Middle frontal gyrus (tissue), 1 donor: ENCODE measurements around the gene FXYD3.

ENCODE experiments used
- DNase-seq: peaks from one replicate; pipeline ENCODE4 v3.0.0-alpha.2; 2015; ENCODE audit warnings: low spot score; ENCODE audit errors: extremely low spot score

FXYD3 gene, protein sequence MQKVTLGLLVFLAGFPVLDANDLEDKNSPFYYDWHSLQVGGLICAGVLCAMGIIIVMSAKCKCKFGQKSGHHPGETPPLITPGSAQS

DNA sequence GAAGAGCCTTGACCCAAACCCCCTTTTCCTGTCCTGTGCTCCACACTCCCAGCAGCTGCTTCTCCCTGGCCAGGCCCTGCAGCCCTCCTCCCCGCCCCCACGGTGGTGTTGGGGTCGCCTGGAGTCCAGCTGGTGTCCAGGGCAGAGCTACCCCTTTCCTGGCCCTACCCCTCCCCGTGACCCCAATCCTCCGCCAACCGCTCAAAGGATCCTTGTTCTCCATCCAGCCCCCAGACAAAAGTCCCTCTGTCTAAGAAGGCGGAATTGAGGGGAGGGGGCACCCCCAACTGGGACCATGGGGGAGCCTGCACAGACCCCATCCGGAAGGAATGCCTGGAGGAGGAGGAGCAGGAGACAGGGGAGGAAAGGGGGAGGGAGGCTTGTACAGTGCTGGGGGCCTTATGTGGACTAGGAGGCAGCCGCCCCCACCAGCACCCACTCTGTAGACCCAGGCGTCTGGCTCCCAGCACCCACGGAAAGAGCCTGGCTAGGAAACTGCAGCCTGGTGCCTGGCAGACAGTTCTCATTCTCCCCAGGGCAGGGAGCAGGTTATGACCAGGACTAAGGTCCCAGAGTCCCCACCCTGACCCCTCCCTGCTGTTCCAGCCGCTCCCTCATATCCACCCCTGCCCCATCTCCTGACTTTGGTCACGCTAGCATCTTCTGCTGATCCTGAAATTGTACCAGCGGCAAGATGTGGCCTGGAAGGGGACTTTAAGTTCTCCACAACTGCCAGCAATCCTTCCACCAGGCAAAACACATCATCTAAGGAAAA is at the start of gene FXYD3:
Gene FXYD3 (plus strand): TSS at position 647 of the 775 bp plus-strand sequence. CDS start 3,554 bp downstream, outside the sequence.
- DNase-seq, result peak; percentile 48

DNA sequence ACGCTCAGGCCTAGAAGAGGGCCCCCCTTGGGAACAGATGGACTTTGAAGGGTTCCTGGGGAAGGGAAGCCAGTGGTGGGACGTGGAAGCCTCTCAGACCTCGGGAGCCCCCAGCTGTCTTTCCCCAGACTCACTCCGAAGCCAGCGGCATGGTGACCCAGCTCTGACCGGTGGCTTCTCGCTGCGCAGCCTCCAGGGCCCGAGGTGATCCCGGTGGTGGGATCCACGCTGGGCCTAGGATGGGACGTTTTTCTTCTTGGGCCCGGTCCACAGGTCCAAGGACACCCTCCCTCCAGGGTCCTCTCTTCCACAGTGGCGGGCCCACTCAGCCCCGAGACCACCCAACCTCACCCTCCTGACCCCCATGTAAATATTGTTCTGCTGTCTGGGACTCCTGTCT is 49.5 kb upstream of the FXYD3 start:
- DNase-seq, result no peak

DNA sequence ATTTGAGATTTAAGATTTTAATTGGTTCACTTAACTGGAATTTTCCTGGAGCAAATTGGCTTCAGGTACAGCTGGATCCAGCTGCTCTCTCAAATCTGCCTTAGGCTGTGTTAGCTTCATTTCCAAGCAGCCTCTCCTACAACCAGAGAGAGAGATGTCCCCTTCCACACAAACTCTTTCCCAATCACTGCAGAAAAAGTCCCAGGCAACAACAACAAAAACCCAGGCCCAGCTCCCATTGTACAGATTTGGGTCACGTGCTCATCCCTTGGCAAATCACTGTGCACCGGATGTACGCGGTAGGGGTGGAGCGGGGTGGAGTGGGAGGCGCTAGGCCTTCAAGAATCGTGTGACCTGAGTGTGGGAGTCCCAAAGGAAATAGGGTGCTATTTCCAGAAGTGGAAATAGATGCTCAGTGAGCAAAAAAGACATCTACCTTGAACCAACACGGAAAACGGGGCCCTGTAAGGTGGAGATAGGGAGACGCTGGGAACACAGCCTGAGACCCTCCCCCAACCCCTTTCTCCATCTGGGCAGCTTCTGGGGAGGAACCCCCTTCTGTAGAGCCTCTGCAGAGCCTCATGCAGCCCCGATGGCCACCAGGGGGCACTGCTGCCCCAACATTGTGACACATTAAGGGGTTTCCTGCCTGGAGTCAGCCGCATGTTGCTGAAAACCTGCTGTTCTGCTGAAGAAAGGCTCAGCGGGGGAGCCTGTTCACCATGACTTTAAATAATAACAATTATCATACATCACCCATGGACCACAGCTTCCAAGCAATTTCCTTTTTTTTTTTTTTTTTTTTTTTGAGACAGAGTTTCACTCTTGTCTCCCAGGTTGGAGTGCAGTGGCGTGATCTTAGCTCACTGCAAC is 48.7 kb upstream of the FXYD3 start:
- peak; percentile 80 for DNase-seq

DNA sequence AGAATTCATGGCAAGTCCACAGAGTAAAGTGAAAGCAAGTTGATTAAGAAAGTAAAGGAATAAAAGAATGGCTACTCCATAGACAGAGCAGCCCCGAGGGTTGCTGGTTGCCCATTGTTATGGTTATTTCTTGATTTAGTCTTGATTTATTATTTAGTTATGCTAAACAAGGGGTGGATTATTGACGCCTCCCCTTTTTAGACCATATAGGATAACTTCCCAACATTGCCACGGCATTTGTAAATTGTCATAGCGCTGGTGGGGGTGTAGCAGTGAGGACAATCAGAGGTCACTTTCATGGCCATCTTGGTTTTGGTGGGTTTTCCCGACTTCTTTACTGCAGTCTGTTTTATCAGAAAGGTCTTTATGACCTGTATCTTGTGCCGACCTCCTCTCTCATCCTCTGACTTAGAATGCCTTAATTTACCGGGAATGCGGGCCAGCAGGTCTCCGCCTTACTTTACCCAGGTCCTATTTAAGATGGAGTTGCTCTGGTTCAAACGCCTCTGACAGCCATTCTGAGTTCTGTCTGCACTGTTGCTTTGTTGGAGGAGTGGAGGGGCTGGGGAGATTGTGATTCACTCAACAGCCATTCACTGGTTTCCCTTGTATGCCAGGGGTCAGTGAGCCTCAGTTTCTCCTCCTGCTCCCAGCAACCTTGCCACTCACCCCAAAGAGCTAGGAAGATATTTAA is 46.5 kb upstream of the FXYD3 start:
- DNase-seq, result no peak

DNA sequence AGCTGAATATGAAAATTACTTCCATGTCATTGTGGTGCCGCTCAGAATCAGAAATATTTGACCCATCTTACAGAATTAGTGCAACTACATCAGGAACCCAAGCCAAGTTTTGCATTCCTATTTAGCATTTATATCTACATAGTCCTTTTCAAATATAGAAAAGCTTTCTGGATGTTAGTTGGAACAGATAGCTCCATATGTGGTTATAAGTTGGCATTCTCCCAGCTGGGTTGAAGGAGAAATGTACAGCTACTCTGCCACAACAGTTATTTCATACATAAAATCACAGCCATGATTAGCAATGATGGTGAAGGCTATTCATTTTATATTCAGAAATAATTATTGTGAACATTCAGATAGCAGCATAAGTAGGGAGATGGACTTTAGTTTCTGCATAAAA is 45.9 kb upstream of the FXYD3 start:
- DNase-seq, result no peak

DNA sequence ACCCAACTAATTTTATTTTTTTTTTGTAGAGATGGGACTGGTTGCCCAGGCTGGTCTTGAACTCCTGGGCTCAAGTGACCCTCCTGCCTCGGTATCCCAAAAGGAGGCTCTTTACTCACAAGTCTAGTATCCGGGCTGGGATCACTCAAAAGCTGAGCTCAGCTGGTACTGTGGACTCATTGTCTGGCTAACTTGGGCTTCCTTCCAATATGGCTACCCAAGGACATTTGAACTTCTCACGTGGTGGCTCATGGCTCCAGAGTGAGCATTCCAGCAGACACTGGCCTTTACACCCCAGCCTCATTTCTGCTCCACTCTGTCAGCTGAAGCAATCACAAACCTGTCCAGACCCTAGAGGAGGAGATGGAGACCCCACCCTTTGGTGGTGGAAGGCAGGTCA is 45.2 kb upstream of the FXYD3 start:
- DNase-seq, result no peak

DNA sequence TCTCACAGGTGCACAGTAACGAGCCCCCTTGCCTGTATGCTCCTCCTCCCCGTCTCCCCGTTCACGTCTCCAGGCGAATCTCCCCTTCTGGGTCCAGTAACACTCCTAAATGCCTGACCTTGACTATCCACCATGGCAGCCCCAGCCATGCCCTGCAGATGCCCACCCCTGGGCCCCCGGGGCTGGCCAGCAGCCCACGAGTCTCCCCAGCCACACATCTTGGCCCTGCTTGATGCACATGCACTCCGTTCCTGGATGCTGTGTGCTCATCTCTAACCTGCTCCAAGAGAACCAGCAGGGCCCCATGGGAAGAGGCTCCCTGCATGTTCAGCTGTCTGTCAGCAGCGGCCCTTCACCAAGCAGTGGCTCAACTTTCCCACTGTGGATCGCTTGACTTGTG is 42.1 kb upstream of the FXYD3 start:
- DNase-seq, result no peak

DNA sequence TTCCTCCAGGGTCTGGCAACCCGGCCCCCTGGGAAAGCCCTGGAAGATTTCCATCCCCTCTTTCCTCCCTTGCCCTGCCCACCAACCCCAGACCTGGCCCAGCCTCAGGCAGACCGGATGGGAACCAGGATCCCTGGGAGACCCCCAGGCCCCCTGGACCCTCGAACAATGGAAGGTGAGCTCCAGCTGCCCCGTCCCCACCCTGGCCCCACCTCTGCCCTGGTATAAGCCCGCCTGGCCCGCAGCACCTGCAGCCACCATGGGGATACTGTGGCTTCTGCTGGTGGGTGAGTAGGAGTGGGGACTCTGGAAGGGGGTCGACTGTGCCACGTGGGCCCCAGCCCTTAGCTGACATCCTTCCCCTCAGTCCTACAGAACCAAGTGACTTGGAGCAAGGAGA is 41.7 kb upstream of the FXYD3 start:
- DNase-seq, result no peak

DNA sequence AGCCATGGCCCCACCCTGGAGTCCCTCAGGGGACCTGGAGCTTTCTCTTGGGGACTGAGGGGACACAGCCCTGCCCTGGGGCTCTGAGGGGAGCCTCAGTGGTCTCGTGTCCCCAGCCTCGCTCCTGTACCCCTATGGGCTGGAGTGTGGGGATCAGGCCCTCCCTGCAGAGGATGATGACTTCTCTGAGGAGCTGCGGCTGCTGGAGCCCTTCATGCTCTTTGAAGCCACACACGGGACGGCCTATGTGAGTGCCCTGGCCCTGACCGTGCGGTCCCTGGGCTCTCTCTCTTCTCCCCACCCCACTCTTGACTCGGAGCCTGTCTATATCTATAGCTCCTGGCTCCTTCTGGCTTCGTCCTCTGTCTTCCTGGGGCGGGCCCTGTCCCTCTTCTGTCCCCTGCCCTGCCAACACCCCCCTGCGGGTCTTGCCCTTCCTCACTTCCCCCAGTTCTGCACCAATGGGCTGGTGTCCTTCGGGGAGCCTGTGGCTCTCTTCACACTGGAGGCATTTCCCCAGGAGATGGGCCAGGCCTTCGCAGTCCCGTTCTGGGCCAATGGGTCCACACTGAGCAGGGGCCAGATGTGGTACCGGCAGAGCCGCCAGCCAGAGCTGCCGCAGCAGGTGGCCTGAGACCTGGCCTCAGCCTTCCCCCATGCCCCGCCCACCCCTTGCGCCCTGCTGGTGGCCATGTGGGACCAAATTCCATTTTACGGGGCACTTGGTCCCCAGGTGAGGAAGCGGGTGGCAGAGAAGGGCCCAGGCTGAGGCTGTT is 41.0 kb upstream of the FXYD3 start:
- DNase-seq, result no peak

DNA sequence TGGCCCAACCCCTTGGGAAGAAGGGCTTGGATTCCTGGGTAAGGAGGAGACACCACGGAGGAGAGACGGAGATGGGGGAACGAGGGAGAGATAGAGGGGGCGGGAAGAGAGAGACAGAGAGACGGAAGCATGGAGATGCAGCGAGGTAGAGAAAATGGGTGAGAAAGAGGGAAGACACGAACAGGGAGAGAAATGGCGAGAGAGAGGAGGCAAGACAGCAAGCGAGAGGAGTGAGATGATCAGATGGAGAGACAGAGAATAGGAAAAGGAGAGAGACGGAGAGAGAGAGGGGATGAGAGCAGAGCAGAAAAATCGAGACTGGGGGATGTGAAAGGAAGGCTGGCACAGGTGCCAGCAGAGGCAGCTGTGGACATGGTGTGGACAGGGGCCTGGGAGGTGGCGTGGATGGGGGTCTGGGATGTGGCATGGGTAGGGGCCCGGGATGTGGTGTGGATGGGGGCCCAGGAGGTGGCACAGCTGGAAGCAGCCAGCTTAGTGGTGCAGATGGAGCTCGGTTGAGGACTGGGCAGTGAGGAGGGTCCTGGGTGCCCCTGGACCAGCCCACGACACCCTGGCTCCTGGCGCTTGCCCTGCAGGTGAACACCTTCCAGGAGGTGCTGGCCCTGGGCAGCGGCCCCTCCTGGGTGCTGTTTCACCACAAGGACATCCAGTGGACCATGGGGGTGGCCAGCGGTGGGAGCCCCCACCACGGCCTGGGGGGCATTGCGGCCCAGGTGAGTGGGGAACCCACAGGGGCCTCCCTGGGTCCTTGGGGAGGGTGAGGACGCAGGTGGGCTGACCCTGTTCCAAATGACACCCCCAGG is 40.2 kb upstream of the FXYD3 start:
- no peak for DNase-seq

DNA sequence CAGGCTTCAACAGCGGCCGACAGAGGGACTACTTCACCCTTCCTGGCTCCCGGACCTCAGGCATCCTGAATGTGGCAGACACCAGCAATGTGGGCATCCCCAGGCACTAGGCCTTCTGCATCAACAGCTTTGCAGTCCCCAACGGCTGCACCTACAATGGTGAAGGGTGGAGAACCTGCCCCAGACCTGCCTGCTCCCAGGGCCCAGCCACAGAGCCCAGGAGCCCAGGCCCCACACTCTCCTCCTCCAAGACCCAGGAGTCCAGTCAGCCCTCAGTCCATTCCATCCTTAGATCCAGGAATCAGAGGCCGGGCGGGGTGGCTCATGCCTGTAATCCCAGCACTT is 39.6 kb upstream of the FXYD3 start:
- DNase-seq, result no peak

DNA sequence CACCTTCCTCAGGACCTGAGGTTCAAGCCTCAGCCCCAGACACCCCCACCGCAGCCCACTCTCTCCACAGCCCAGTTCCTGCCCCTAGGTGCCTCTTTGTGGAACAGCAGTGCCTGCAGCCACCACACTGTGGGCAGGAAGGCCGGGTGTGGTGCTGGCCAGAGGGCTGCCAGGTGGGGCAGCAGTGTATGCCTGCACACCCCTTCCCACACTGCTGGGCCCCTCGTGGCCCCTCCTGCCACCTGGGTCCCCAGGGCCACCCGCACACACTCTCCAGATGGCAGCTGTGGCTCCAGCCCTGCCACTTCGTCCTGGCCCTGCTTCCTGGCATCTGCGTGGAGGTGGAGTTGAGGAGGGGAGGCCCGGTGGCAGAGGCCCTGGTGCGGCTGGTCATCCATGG is 39.0 kb upstream of the FXYD3 start:
- DNase-seq, result no peak

DNA sequence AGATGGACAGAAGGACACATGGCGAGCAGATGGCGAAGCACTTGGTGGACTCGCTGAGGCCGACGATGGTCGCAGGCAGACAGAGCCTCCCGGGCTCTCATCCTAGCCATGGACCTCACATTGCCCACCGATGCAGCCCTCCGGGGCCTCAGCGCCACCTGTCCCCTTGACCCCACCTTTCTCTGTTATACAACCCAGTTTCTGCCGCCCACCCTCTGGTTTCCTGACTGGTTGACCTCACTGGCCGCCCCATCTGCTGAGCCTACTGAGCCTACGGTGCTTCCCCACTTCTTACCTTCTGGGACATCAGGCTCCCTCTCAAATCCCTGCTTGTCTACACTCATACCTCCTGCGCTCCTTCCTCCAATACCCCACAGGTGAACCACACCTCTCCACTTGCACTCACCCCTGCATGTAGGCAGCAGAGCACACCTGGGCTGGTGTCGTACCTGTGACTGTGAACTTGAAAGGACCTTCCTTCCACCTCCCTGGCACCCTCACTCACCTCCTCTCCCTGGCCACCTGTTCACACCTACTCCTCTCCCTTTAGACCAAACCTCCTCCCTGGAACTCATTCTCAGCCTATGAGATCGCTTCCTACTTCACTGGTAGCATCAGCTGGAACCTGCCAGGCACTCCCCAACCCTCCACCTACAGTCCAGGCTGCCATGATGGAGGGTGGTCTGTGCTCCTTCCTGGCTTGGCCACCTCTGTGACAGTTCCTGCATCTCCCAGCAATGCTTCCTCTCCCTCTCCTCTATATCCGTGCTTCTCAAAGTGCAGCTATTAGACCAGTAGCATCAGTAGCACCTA is 38.0 kb upstream of the FXYD3 start:
- no peak for DNase-seq

DNA sequence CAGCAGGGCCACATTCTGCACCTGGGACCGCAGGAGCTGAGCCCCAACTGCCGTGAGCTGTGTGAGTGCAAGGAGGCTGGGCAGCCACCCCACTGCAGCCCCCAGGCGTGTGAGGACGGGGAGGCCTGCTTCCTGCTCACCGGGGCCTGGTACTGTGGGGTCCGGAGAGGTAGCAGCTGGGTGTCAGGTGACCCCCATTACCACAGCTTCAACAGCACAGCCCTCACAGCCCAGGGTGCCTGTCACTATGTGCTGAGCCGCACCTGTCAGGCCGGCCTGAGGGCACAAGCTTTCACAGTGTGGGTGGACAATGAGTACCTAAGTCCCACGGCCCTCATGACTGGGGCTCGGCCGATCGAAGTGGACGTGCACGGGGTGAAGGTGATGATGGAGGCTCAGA is 35.8 kb upstream of the FXYD3 start:
- no peak for DNase-seq

DNA sequence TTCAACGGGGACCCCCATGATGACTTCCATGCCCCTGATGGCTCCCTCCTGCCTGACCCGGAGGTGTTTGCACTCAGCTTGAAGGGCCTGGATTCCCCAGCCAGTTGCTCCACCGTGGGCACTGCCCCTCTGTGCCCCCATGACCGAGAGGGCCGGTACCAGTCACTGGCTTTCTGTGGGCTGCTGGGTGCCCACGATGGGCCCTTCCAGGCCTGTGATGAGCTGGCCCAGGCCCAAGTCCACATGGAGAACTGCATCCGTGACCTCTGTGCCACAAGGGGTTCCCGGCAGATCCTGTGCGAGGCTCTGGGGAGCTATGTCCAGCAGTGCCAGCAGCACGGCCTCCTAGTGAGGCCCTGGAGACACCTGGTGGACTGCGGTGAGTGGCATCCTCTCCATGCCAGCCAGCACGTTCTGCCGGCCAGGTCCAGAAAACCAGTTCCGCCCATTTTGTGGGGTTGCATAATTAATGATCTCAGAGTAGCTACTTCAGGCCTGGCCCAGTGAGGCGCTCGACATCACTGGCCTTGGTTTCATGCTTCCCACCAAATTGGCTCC is 34.9 kb upstream of the FXYD3 start:
- no peak for DNase-seq

DNA sequence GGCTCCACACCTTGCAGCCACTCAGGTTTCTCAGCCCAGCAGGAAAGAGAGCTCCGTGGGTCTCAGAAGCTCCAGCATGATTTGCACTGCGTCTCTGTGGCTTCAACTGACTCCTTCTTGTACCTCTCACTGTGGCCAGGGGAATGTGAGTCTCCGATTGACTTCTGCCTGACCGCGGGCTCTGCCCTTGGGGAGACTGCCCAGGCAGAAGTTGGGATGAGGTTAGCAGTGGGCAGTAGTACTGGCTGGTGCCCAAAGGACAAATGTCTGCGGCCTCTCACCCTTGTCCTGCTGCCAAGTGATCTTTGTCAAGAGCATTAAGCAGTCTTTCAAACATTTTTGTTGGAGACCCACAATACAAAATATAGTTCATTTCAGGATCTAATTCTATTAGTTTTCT is 34.4 kb upstream of the FXYD3 start:
- DNase-seq, result no peak

DNA sequence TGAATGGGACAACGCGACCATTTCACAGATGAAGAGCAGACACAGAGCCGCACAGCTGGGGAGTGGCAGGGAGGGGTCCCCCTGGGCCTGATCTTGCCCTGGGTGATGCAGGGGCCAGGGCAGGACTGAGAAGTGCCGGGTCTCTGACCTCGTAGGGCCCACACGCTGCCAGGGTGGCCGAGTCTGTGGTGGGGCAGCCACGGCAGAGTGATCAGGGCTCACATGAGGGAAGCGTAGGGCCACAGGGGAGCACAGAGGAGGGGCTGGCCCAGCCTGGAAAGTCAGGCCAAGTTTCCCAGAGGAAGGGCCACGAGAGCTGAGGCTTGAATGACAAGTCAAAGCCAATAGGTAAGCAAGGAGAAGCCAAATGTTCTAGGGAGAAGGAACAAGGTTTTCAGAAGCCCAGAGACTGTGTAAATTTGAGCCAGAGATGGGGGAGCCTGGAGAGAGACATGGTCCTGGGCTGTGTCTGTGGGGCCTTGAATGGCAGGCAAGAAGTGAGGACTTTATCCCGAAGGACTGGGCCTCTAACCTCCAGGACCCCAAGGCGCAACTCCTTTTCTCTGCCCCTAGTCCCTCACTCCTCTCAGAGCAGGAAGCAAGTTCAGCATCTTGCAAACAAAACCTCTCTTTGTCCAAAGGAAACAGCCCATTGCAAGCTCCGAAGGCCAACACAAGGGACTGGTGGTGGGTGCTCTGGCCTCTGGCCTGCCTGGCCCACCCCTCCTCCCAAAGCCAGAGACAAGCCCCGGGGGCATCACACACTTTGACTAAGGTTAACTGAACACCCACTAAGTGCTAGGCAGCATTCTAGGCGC is 31.7 kb upstream of the FXYD3 start:
- no peak for DNase-seq

DNA sequence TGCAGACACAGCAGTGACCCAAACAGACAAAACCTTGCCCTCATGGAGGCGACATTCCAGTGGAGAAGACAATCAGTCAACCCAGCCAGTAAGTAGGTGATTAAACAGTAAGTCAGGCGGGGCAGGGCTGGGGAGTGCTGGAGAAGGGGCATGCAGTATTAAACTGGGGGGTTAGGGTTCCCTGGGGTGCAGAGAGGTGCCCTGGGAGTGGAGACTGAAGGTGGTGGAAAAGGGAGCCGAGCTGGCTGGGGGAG is 31.2 kb upstream of the FXYD3 start:
- no peak for DNase-seq

DNA sequence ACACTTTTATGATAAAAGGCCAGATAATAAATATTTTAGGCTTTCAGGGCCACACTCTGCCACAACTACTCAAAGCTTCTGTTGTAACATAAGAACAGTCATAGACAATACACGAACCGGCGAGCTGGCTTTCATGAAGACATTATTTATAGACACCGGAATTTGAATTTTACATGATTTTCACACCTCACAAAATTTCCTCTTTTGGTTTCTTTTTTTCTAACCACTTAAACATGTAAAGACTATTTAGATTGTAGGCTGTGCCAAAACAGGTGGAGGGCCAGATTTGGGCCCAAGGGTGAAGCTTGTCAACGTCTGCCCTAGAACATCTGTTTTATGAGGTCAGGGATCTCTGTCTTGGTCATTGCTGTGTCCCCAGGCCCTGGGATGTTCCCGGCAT is 29.7 kb upstream of the FXYD3 start:
- DNase-seq, result no peak
